ENCODE data around the gene TSEN34.

Gene TSEN34

DNA sequence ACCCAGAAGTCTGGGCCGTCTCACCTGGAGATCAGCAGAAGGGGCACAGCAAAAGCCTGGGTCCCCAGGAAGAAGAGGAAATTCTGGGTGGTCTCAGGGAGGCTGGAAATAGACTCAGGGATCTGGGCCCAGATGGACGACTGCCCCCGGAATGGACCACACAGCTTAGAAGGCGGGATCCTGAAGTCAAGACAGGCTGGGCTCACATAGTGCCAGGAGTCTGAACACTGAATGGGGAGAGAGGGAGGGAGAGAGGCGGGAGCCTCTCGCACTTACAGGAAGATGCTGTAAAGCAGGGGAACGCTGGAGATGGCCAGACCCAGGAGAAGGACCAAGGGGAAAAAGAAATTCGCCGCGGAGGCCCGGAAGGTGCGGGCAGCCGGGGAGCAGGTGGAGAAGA, 30.3 kb upstream of the TSEN34 start:
- TF ChIP-seq, protein P1, sequence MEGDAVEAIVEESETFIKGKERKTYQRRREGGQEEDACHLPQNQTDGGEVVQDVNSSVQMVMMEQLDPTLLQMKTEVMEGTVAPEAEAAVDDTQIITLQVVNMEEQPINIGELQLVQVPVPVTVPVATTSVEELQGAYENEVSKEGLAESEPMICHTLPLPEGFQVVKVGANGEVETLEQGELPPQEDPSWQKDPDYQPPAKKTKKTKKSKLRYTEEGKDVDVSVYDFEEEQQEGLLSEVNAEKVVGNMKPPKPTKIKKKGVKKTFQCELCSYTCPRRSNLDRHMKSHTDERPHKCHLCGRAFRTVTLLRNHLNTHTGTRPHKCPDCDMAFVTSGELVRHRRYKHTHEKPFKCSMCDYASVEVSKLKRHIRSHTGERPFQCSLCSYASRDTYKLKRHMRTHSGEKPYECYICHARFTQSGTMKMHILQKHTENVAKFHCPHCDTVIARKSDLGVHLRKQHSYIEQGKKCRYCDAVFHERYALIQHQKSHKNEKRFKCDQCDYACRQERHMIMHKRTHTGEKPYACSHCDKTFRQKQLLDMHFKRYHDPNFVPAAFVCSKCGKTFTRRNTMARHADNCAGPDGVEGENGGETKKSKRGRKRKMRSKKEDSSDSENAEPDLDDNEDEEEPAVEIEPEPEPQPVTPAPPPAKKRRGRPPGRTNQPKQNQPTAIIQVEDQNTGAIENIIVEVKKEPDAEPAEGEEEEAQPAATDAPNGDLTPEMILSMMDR (IDR thresholded peaks at IDR 0.05; ENCODE audit: low read depth, low read length): no peak
- no peak for DNase-seq (ENCODE audit: low read depth in 2 of 2)
- peak overlapping the region in 1 of 2 donors; percentile 69 for H3K4me3 ChIP-seq (replicated peaks in 1 of 2; ENCODE audit: low read depth in 2 of 2, low read length in 2 of 2)

DNA sequence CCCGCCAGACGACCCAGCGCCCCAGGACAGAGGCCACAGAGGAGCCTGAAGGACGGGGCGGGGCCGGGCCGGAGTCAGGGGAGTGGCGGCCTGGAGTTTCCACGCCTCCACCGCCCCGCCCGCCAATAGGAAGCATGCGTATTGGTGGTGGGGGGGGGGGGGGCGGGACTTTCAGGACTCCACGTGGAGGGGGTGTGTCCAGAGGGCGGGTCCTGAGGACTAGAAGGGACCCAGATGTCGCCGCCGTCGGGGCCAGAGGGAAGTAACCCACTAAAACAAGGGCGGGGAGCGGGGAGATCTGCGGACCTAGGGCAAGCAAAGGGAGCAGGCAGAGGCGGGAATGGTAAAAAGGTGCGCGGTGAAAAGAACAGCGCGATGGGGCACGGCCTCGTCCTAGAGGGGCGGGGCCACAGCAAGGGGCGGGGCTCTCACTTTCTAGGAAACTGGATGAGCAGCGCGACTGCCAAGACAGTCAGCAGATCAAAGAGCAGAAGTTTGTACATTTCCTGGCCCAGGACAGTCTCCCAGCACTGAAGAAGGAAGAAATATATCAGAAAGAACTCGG, 28.8 kb upstream of the TSEN34 start:
- H3K4me3 ChIP-seq (replicated peaks in 1 of 2; ENCODE audit: low read depth in 2 of 2, low read length in 2 of 2): peak overlapping the region; percentile 51 to 52
- DNase-seq (ENCODE audit: low read depth in 2 of 2): peak; percentile 73 to 76
- TF ChIP-seq, protein P1 (IDR thresholded peaks at IDR 0.05; ENCODE audit: low read depth, low read length): no peak

DNA sequence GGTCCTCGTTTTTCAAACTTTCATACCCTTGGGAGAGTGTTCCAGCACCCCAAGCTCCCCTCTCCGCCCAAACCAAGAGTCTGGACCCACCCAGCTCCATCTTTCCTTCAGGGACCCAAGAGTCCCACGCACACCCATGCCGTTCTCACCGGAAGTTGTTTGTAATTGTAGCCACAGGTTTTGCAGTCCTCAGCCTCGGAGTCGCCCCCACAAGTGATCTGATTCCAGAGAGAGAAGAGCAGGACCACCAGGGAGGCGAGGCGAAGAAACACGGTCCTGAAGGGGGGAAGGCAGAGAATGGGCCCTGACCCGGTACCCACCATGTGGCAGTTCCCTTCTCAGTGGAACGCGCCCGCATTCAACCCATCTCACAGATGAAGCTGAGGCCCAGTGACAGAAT, 28.2 kb upstream of the TSEN34 start:
- no peak for DNase-seq (ENCODE audit: low read depth in 2 of 2)
- TF ChIP-seq, protein P1 (IDR thresholded peaks at IDR 0.05; ENCODE audit: low read depth, low read length): no peak
- H3K4me3 ChIP-seq (replicated peaks in 1 of 2; ENCODE audit: low read depth in 2 of 2, low read length in 2 of 2): peak overlapping the region in 1 of 2 donors; percentile 51

DNA sequence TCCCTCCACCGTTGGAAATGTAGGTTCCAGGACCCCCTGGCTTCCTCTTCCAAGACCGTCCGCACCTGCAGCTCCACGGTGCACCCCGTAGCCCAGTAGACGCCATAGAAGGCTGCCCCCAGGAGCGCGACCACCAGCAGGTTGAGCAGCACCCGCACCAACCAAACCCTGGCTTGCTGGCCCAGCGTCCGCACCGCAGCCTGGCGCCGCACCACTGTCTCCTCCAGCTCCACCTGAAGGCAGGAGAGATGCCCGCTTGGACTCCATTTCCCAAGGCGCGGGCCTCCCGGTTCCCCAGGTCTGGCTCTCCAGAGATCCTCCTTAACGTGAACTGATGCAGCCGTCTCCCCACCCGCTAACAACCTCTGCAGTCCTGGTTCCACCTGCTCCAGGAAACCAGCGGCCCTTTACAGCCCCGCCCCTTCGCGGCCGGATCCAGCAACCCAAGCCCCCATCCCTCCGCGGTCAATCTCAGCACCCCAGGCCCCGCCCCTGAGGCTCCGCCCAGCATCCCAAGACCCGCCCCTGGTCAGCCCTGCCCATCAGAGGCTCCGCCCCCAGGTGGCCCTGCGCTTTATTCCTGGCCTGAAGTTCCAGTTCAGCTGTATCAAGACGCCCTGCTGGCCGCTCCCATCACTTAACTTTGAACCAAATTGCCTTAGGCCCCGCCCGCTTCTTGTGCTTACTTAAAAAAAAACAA, 26.6 kb upstream of the TSEN34 start:
- TF ChIP-seq, protein P1 (IDR thresholded peaks at IDR 0.05; ENCODE audit: low read depth, low read length): no peak
- peak overlapping the region; percentile 17 to 24 for H3K4me3 ChIP-seq (replicated peaks in 1 of 2; ENCODE audit: low read depth in 2 of 2, low read length in 2 of 2)
- DNase-seq (ENCODE audit: low read depth in 2 of 2): peak; percentile 61 to 64

DNA sequence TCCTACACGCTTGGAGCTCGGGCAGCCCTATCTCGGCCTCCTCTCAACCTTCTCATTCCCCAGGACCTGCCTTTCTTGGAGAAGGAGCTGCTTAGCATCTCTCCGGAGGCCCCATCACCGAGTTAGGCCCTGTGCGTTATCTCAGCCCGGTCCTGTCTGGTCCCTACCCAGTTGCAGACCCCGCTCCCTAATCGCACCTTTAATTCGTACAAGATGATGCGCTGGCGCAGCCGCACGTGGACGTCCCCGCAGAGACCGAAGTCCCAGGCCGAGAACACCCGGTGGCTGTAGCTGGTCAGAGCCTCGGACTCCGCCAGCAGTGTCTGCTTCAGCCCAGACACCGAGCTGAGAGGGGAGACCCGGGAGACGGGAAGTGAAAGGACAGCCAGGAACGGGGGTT, 25.9 kb upstream of the TSEN34 start:
- DNase-seq (ENCODE audit: low read depth in 2 of 2): no peak
- TF ChIP-seq, protein P1 (IDR thresholded peaks at IDR 0.05; ENCODE audit: low read depth, low read length): no peak
- no peak overlapping the region for H3K4me3 ChIP-seq (replicated peaks in 1 of 2; ENCODE audit: low read depth in 2 of 2, low read length in 2 of 2)

DNA sequence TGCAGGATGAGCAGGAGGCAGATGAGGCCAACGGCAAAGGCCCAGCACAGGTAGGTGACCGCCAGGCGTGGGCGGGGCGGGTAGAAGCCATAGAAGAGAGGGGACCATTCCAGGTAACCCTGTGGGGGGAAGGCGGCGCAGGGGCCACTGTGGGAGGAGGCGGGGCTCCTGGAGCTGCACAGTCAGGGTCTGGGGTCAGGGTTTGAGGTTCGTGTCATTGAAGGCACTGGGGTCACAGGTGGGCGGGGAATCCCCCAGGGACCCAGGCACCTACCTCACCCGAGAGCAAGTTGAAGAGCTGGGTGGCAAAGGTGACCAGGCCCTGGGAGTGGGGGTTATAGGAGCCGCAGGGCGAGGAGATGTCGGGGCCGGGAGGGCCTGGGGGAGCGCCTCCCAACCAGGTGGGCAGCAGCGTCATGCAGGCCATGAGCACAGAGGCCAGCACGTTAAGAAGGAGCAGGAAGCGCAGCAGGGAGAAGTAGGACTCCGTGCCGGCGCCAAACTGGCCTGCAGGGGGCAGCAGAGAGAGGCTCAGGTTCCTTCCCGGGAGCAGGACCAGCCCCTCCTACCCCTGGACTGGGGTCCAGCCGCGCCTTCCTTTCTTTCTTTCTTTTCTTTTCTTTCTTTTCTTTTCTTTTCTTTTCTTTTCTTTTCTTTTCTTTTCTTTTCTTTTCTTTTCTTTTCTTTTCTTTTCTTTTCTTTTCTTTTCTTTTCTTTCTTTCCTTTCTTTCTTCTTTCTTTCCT, 22.8 kb upstream of the TSEN34 start:
- H3K4me3 ChIP-seq (replicated peaks in 1 of 2; ENCODE audit: low read depth in 2 of 2, low read length in 2 of 2): no peak overlapping the region
- TF ChIP-seq, protein P1 (IDR thresholded peaks at IDR 0.05; ENCODE audit: low read depth, low read length): peak; percentile 92
- peak; percentile 90 for DNase-seq (ENCODE audit: low read depth in 2 of 2)
